Stimulated activated CD4-positive, alpha-beta T cell treated with anti-CD3 and anti-CD28 coated beads, Interleukin-2, amount 100 ng/mL, for 24 hours (primary cell): ENCODE data around the gene C16orf78.
A peak's percentile ranks its signal among the peaks of the same experiment; 100 is the strongest.

ENCODE experiments used
- DNase-seq, 2 donors: peaks; one replicate each; pipeline ENCODE4 v3.0.0-alpha.2; 2020

C16orf78 gene

GRCh38 chr16:49373504-49373903 is at the start of gene C16orf78:
C16orf78 (plus strand) TSS chr16:49373804; CDS start chr16:49373940, 136 bp downstream.
- DNase-seq, result no peak

- no peak for DNase-seq
These were observed 48.9 kb upstream of the C16orf78 start for GRCh38 chr16:49324703-49325102.

- no peak for DNase-seq
These were observed 46.1 kb upstream of the C16orf78 start for GRCh38 chr16:49327466-49327865.

- DNase-seq, result no peak
These were observed 45.3 kb upstream of the C16orf78 start for GRCh38 chr16:49328325-49328724.

GRCh38 chr16:49330562-49331201 is 42.9 kb upstream of the C16orf78 start:
- no peak for DNase-seq

GRCh38 chr16:49332589-49333258 is 40.9 kb upstream of the C16orf78 start:
- no peak for DNase-seq

GRCh38 chr16:49333259-49333597 is 40.4 kb upstream of the C16orf78 start:
- no peak for DNase-seq

- DNase-seq, result no peak
These were observed 37.8 kb upstream of the C16orf78 start for GRCh38 chr16:49335828-49336227.

- no peak for DNase-seq
These were observed 37.0 kb upstream of the C16orf78 start for GRCh38 chr16:49336581-49336980.

- DNase-seq, result no peak
These were observed 35.7 kb upstream of the C16orf78 start for GRCh38 chr16:49337814-49338350.

- no peak for DNase-seq
These were observed 34.9 kb upstream of the C16orf78 start for GRCh38 chr16:49338611-49339265.

GRCh38 chr16:49340466-49340865 is 33.1 kb upstream of the C16orf78 start:
- no peak for DNase-seq

GRCh38 chr16:49341706-49342105 is 31.9 kb upstream of the C16orf78 start:
- DNase-seq, result no peak

- DNase-seq, result no peak
These were observed 31.0 kb upstream of the C16orf78 start for GRCh38 chr16:49342336-49343265.

GRCh38 chr16:49343291-49343690 is 30.3 kb upstream of the C16orf78 start:
- no peak for DNase-seq

GRCh38 chr16:49344401-49344800 is 29.2 kb upstream of the C16orf78 start:
- no peak for DNase-seq

GRCh38 chr16:49345829-49346228 is 27.8 kb upstream of the C16orf78 start:
- peak in 1 of 2 donors; percentile 6 for DNase-seq

- DNase-seq, result no peak
These were observed 27.1 kb upstream of the C16orf78 start for GRCh38 chr16:49346459-49346858.

GRCh38 chr16:49347476-49347875 is 26.1 kb upstream of the C16orf78 start:
- DNase-seq, result no peak

- no peak for DNase-seq
These were observed 25.0 kb upstream of the C16orf78 start for GRCh38 chr16:49348408-49349176.

- DNase-seq, result no peak
These were observed 24.0 kb upstream of the C16orf78 start for GRCh38 chr16:49349446-49350168.
